H9 (cell line): ENCODE measurements around the gene ENOPH1. TPM values are rescaled to one million over a fixed set of nuclear protein-coding genes. Genes with fewer than 3 reads are reported as not detected.

Experiments
- DNase-seq: peaks from one replicate; pipeline ENCODE4 v3.0.0-alpha.2; 2017
- H2AFZ ChIP-seq: one replicate; pipeline ENCODE4 v1.6.1; 2013; ENCODE audit warnings: mild to moderate bottlenecking, low read length, control low read depth, moderate library complexity
- H2AK5ac ChIP-seq: 2 replicates; pipeline ENCODE4 v1.6.1; 2013; ENCODE audit warnings: low read length, control low read depth, mixed read lengths; ENCODE audit not compliant: insufficient read length
- H2BK120ac ChIP-seq: one replicate; pipeline ENCODE4 v1.6.1; 2013; ENCODE audit warnings: low read depth, mild to moderate bottlenecking, low read length, control low read depth, inconsistent platforms; ENCODE audit not compliant: poor library complexity, severe bottlenecking
- H2BK12ac ChIP-seq: 2 replicates; pipeline ENCODE4 v1.6.1; 2013; ENCODE audit warnings: low read length, control low read depth, mixed read lengths, low read depth; ENCODE audit not compliant: insufficient read length
- H2BK15ac ChIP-seq: 2 replicates; pipeline ENCODE4 v1.6.1; 2013; ENCODE audit warnings: low read depth, low read length, control low read depth
- H2BK20ac ChIP-seq: one replicate; pipeline ENCODE4 v1.6.1; 2013; ENCODE audit warnings: low read depth, mild to moderate bottlenecking, low read length, control low read depth, inconsistent platforms; ENCODE audit not compliant: poor library complexity, severe bottlenecking
- H2BK5ac ChIP-seq: 2 replicates; pipeline ENCODE4 v1.6.1; 2013; ENCODE audit warnings: low read length, control low read depth, mixed read lengths; ENCODE audit not compliant: insufficient read length
- H3K14ac ChIP-seq: 2 replicates; pipeline ENCODE4 v1.6.1; 2013; ENCODE audit warnings: low read length, control low read depth; ENCODE audit not compliant: insufficient read depth
- H3K18ac ChIP-seq: 2 replicates; pipeline ENCODE4 v1.6.1; 2013; ENCODE audit warnings: low read depth, mild to moderate bottlenecking, mixed read lengths, low read length, control low read depth; ENCODE audit not compliant: insufficient read length
- H3K23ac ChIP-seq: 2 replicates; pipeline ENCODE4 v1.6.1; 2013; ENCODE audit warnings: low read length, control low read depth, mixed read lengths, low read depth; ENCODE audit not compliant: insufficient read length
- H3K23me2 ChIP-seq: 2 replicates; pipeline ENCODE4 v1.6.1; 2013; ENCODE audit warnings: low read depth, mild to moderate bottlenecking, mixed read lengths, low read length, control low read depth; ENCODE audit not compliant: insufficient read length, poor library complexity, severe bottlenecking
- H3K27ac ChIP-seq: 2 replicates; pipeline ENCODE4 v1.5.1; 2013; ENCODE audit warnings: low read length, control low read depth, mixed read lengths, low read depth; ENCODE audit not compliant: insufficient read length
- H3K27me3 ChIP-seq: 2 replicates; pipeline ENCODE4 v1.6.1; 2013; ENCODE audit warnings: low read length, control low read depth, inconsistent platforms; ENCODE audit not compliant: insufficient read depth
- H3K4ac ChIP-seq: 2 replicates; pipeline ENCODE4 v1.6.1; 2013; ENCODE audit warnings: low read depth, mild to moderate bottlenecking, control low read depth, inconsistent platforms, low read length, moderate library complexity
- H3K4me1 ChIP-seq: 2 replicates; pipeline ENCODE4 v1.6.1; 2013; ENCODE audit warnings: low read length, control low read depth, inconsistent platforms; ENCODE audit not compliant: insufficient read depth
- H3K4me2 ChIP-seq: 2 replicates; pipeline ENCODE4 v1.6.1; 2013; ENCODE audit warnings: low read length, control low read depth, mixed read lengths; ENCODE audit not compliant: insufficient read length, insufficient read depth
- H3K56ac ChIP-seq: 2 replicates; pipeline ENCODE4 v1.6.1; 2013; ENCODE audit warnings: low read depth, mild to moderate bottlenecking, mixed read lengths, low read length, control low read depth; ENCODE audit not compliant: insufficient read length
- H3K79me1 ChIP-seq: 2 replicates; pipeline ENCODE4 v1.6.1; 2013; ENCODE audit warnings: low read depth, mild to moderate bottlenecking, moderate library complexity, low read length, control low read depth, inconsistent platforms; ENCODE audit not compliant: insufficient read depth, poor library complexity, severe bottlenecking
- H3K79me2 ChIP-seq: 2 replicates; pipeline ENCODE4 v1.6.1; 2013; ENCODE audit warnings: low read length, control low read depth, inconsistent platforms; ENCODE audit not compliant: insufficient read depth
- H3K9ac ChIP-seq: 2 replicates; pipeline ENCODE4 v1.6.1; 2013; ENCODE audit warnings: low read length, control low read depth, mixed read lengths; ENCODE audit not compliant: insufficient read length; ENCODE audit errors: extremely low read depth
- H3K9me3 ChIP-seq: one replicate; pipeline ENCODE4 v1.6.1; 2013; ENCODE audit warnings: low read depth, low read length, inconsistent platforms; ENCODE audit not compliant: control insufficient read depth
- H3T11ph ChIP-seq: one replicate; pipeline ENCODE4 v1.6.1; 2013; ENCODE audit warnings: mild to moderate bottlenecking, low read length, control low read depth, inconsistent platforms
- H4K20me1 ChIP-seq: one replicate; pipeline ENCODE4 v1.6.1; 2013; ENCODE audit not compliant: control insufficient read depth, insufficient read length, insufficient read depth
- H4K5ac ChIP-seq: 2 replicates; pipeline ENCODE4 v1.6.1; 2013; ENCODE audit warnings: low read depth, mild to moderate bottlenecking, mixed read lengths, low read length, control low read depth; ENCODE audit not compliant: insufficient read length
- H4K8ac ChIP-seq: replicated peaks from 2 replicates; pipeline ENCODE4 v1.6.1; 2013; ENCODE audit warnings: low read length, control low read depth, mixed read lengths, low read depth; ENCODE audit not compliant: insufficient read length
- H4K91ac ChIP-seq: 2 replicates; pipeline ENCODE4 v1.6.1; 2013; ENCODE audit warnings: low read depth, mild to moderate bottlenecking, moderate library complexity, mixed read lengths, low read length, control low read depth; ENCODE audit not compliant: insufficient read length
- H3K27ac Mint-ChIP-seq, 3 experiments: 2 replicates in 2 of 3; 3 replicates in 1 of 3; pipeline ENCODE4 v1.8.0; 2020 to 2021; ENCODE audit warnings: mixed read lengths in 3 of 3, mild to moderate bottlenecking in 1 of 3, moderate library complexity in 1 of 3
- H3K27me3 Mint-ChIP-seq: 2 replicates; pipeline ENCODE4 v1.8.0; 2021; ENCODE audit warnings: low read depth, mild to moderate bottlenecking, moderate library complexity, mixed read lengths
- H3K36me3 Mint-ChIP-seq, 3 experiments: 2 replicates in 2 of 3; 3 replicates in 1 of 3; pipeline ENCODE4 v1.8.0; 2020 to 2021; ENCODE audit warnings: low read depth in 3 of 3, mixed read lengths in 3 of 3; ENCODE audit not compliant: insufficient read depth in 1 of 3
- H3K4me1 Mint-ChIP-seq, 2 experiments: 2 replicates each; pipeline ENCODE4 v1.8.0; 2020; ENCODE audit warnings: mixed read lengths in 2 of 2
- H3K4me3 Mint-ChIP-seq, 2 experiments: 2 replicates in 1 of 2; 3 replicates in 1 of 2; pipeline ENCODE4 v1.8.0; 2020 to 2021; ENCODE audit warnings: mild to moderate bottlenecking in 2 of 2, mixed read lengths in 2 of 2, moderate library complexity in 1 of 2
- H3K9me3 Mint-ChIP-seq, 2 experiments: 2 replicates in 1 of 2; 3 replicates in 1 of 2; pipeline ENCODE4 v1.8.0; 2020; ENCODE audit warnings: mild to moderate bottlenecking in 2 of 2, mixed read lengths in 2 of 2, moderate library complexity in 1 of 2
- CTCF ChIP-seq: fragments of 200-600 bp; sonication (generic); conservative IDR thresholded peaks from 3 replicates; pipeline ENCODE4 v1.8.0; 2021; ENCODE audit warnings: antibody characterized with exemption, mild to moderate bottlenecking
- WGBS: extraction: QIAGEN DNeasy Blood & Tissue Kit; methylation state at CpG from one replicate; pipeline ENCODE4 v1.1.7; 2013; ENCODE audit warnings: missing lambda C conversion rate, low lambda C conversion rate, mixed read lengths; ENCODE audit not compliant: insufficient read length; ENCODE audit errors: extremely low coverage; 5-methylcytosine and 5-hydroxymethylcytosine counted together
- total RNA-seq: library from RNA; stranded (reverse); gene quantifications from 2 replicates; pipeline ENCODE4 v1.2.1, GENCODE V29; 2021

The ENOPH1 gene
- total RNA-seq, 1 experiment from 2014 or later: 62.4 TPM

GRCh38 chr4:82479562-82479961, 49.2 kb downstream of the ENOPH1 start:
- no peak overlapping the region for H2BK15ac ChIP-seq
- H3K27me3 Mint-ChIP-seq: no peaks in the 10 kb centered on the region
- H3K18ac ChIP-seq: no peak overlapping the region
- H3K4me1 Mint-ChIP-seq: peaks cover 24 to 30% of the 10 kb centered on the region in 2 experiments
- H2BK12ac ChIP-seq: no peak overlapping the region
- H3K27ac ChIP-seq: no peak overlapping the region
- no peaks in the 10 kb centered on the region for H3K4me1 ChIP-seq
- no peak overlapping the region for H2BK20ac ChIP-seq
- H3K14ac ChIP-seq: no peak overlapping the region
- no peak overlapping the region for H3K23ac ChIP-seq
- no peak overlapping the region for H4K8ac ChIP-seq
- H3K4ac ChIP-seq: no peak overlapping the region
- no peaks in the 10 kb centered on the region for H3K9me3 ChIP-seq
- no peak for TF ChIP-seq CTCF
- H4K20me1 ChIP-seq: no peaks in the 10 kb centered on the region
- H3K4me2 ChIP-seq: no peak overlapping the region
- no CpG with 5 or more reads among the region's 14 CpGs for WGBS
- no peak overlapping the region for H2BK5ac ChIP-seq
- H4K91ac ChIP-seq: no peak overlapping the region
- peaks cover 0 to 4% (median 0%) of the 10 kb centered on the region in 3 experiments; a peak in 2 of 7 replicates for H3K36me3 Mint-ChIP-seq
- H3K9ac ChIP-seq: no peak overlapping the region
- H3K79me2 ChIP-seq: no peaks in the 10 kb centered on the region
- peaks cover 0 to 2% of the 10 kb centered on the region in 2 experiments; a peak in 2 of 5 replicates for H3K9me3 Mint-ChIP-seq
- no peak for DNase-seq
- no peak overlapping the region for H3T11ph ChIP-seq
- H2BK120ac ChIP-seq: no peak overlapping the region
- no peaks in the 10 kb centered on the region for H3K79me1 ChIP-seq
- no peak overlapping the region for H2AK5ac ChIP-seq
- no peaks in the 10 kb centered on the region for H3K23me2 ChIP-seq
- no peaks in the 10 kb centered on the region for H3K27me3 ChIP-seq
- H4K5ac ChIP-seq: no peak overlapping the region
- H3K27ac Mint-ChIP-seq: peak overlapping the region in 1 of 3 experiments; percentile 40; a peak in 1 of 7 replicates
- no peak overlapping the region for H3K4me3 Mint-ChIP-seq
- H3K56ac ChIP-seq: no peak overlapping the region
- H2AFZ ChIP-seq: no peak overlapping the region
